Fibroblast of mammary gland (primary cell): Measurements from ENCODE around the gene ZNF235.
A peak's percentile ranks its signal among the peaks of the same experiment; 100 is the strongest.

Experiments
- DNase-seq: peaks from one replicate; pipeline ENCODE4 v3.0.0-alpha.2; 2010; ENCODE audit warnings: low read depth
- H3K4me3 ChIP-seq: 2 replicates; pipeline ENCODE4 v1.5.1; 2011; ENCODE audit warnings: low read depth, mild to moderate bottlenecking, low read length, moderate library complexity; ENCODE audit not compliant: control insufficient read depth
- CTCF ChIP-seq: conservative IDR thresholded peaks from 2 replicates; pipeline ENCODE4 v1.5.1; 2011; ENCODE audit warnings: low read depth, low read length, inconsistent platforms; ENCODE audit not compliant: control insufficient read depth, insufficient read depth

Gene ZNF235

GRCh38 chr19:44315883-44316282, 11.1 kb upstream of the ZNF235 start:
- H3K4me3 ChIP-seq: no peak overlapping the region
- TF ChIP-seq CTCF: no peak
- DNase-seq: no peak

DNA sequence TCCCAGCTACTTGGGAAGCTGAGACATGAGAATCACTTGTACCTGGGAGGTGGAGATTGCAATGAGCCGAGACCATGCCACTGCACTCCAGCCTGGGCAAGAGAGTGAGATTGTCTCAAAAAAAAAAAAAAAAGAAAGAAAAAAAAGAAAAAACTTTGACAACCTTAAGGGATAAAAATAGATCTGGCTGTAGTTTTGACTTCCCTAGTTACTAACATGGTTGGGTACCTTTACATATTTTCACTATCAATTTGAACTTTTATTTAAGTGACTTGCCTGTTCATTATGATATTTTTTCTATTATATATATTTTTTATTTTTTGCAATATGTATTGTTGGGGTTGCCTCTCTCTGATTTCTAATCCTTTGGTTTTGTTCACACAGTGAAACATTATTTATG, 8.4 kb upstream of the ZNF235 start:
- TF ChIP-seq CTCF: no peak
- no peak for DNase-seq
- no peak overlapping the region for H3K4me3 ChIP-seq

DNA sequence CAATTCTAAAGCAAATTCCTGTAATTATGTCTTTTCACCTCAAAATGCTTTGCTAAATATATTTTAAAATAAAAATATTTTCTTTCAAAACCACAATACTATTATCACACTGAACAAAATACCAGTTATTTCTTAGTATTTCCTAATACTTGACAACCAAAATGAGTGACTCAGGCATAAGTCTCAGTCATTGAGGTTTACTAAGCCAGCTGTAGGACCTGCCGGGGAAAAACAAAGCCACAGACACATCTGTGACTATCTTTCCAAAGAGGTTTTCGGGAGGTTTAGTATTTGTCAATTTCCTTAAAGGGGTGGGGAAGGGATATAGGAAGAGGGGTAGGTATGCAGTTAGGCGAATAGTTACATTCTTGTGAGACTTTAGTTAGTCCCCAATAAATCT, 3.2 kb upstream of the ZNF235 start:
- no peak for TF ChIP-seq CTCF
- peak; percentile 42 for DNase-seq
- H3K4me3 ChIP-seq: no peak overlapping the region

DNA sequence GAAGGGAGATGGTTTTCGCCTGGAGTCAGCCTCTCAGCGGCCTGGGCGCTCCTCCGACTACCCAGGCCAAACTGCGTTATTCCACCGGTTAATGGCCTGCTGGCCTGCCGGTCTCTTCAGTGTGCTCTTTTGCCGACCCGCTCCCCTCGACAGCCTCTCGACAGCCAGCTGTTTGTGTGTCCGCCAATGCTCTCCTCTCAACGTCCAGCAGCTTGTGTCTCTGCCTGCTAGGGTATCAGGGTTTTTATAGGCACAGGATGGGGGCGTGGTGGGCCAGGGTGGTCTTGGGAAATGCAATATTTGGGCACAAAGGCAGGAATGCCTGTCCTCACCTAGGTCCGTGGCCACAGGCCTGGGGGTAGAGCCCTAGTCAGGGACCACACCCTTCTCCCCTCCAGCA, 1.5 kb upstream of the ZNF235 start:
- H3K4me3 ChIP-seq: no peak overlapping the region
- no peak for DNase-seq
- no peak for TF ChIP-seq CTCF

DNA sequence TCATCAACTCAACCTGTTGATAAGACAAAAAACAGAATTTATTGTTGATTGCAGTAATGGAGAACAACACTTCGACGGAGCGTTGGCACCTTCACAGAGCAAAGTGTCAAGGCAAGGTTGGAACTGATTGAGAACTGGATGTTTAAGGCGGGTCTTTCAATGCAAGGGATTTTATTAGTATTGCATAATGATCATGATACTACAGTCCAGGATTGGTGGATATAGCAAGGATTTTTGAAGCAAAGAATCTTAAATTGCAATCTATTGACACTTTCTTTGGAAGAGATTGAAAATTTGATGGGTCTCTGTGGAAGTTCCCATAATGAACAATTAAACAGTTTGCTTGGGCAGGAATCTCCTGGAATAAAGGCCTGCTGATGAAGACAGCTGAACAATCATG, 632 bp upstream of the ZNF235 start:
- no peak overlapping the region for H3K4me3 ChIP-seq
- no peak for TF ChIP-seq CTCF
- no peak for DNase-seq

- peak; percentile 47 for DNase-seq
Observed at GRCh38 chr19:44303976-44304568, 753 bp downstream of the ZNF235 start.

More at GRCh38 chr19:44303976-44304568, 753 bp downstream of the ZNF235 start:
- H3K4me3 ChIP-seq: peak overlapping the region; percentile 58
- TF ChIP-seq CTCF: no peak
